ENCODE results near the gene RMDN3. TPM values are rescaled to one million over a fixed set of nuclear protein-coding genes. Genes with fewer than 3 reads are reported as not detected.

Gene RMDN3, protein sequence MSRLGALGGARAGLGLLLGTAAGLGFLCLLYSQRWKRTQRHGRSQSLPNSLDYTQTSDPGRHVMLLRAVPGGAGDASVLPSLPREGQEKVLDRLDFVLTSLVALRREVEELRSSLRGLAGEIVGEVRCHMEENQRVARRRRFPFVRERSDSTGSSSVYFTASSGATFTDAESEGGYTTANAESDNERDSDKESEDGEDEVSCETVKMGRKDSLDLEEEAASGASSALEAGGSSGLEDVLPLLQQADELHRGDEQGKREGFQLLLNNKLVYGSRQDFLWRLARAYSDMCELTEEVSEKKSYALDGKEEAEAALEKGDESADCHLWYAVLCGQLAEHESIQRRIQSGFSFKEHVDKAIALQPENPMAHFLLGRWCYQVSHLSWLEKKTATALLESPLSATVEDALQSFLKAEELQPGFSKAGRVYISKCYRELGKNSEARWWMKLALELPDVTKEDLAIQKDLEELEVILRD
- 15.0 and 17.4 TPM in 2 replicates for total RNA-seq

DNA sequence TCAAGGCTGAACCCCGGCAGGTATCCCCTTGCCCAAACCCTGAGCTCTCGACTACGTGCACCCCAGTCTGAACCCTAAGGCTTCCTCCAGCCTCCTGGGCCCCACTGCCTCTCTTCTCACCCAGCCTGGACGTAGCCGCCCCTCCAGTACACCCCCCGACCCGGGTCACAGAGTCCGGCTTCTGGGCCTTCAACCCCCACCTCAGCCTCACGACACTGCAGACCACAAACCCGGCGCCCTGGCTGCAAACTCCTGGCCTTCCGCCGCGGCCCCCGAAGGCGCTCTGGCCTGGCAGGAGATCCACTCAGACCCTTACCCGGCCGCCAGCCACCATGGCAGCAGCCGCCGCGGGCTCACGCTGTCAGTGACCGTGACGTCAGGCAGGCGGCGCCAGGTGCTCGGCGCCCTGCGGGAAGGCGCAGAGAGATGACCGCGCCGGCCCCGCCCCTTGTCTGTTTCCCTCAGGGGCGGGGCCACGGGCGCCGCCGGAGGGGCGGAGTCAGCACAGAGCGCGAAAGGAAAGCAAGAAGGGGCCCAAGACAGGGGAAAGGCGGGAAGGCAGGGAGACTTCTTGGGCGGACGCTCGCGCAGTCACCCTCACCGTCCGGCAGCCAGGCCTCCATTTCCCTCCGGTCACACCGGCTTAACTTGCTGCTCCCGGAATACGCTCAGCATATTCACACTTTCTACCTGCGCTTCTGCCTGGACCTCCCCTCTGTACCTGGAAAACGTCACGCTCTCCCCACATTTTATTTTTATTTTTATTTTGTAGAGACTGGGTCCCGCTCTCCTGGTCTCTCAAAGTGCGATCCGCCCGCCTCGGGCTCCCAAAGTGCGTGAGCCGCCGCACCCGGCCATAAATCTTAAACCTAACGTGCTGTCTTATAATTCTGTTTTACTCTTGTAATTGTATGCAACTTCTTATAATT lies at the start of gene RMDN3:
TSS of gene RMDN3 (minus strand) at position 372 of the 929 bp plus-strand sequence. CDS start 471 bp downstream, outside the sequence.

DNA sequence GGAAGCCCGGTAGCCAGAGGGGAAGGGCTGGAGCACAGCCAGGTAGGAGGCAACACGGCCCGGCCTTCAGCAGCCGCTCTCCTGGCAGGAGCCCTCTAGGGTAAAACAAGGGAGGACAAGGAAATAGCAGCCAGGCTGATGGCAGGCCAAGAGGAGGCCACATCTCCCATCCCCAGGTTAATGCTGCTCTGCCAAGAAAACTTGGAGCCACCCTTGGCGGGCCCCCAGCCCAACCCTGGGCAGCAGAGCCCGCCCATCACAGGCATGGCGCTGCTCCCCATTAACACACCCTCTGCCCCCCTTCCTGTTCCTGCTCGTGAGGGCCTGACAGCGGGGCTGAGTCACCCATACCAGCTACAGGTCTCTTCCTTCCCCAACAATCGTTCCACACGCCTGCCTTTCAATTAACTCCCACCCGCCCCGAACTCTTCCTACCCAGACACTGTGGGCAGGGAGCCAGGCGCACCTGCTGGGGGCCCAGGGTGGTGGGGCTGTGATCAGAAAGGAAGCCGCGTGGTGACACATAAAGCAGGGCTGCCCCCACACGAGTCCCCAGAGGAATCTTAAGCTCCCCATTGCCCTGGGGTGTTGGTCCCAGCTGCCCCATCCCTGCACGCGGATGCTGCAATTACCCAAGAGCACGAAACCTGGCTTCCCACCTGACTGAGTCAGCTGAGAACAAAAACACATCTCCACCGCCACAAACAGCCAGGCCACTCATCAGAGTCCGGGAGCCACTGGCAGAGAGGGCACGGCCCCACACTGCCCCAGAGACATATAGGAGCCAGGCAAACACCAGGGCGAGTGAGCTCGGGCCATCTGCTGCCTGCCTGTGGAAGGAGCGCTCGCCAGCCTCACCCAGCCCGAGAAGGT lies 14.5 kb upstream of the RMDN3 start, which contains the start of gene C15orf62:
TSS of gene C15orf62 (plus strand) at position 707 of the 873 bp plus-strand sequence. CDS start 516 bp downstream, outside the sequence.

DNA sequence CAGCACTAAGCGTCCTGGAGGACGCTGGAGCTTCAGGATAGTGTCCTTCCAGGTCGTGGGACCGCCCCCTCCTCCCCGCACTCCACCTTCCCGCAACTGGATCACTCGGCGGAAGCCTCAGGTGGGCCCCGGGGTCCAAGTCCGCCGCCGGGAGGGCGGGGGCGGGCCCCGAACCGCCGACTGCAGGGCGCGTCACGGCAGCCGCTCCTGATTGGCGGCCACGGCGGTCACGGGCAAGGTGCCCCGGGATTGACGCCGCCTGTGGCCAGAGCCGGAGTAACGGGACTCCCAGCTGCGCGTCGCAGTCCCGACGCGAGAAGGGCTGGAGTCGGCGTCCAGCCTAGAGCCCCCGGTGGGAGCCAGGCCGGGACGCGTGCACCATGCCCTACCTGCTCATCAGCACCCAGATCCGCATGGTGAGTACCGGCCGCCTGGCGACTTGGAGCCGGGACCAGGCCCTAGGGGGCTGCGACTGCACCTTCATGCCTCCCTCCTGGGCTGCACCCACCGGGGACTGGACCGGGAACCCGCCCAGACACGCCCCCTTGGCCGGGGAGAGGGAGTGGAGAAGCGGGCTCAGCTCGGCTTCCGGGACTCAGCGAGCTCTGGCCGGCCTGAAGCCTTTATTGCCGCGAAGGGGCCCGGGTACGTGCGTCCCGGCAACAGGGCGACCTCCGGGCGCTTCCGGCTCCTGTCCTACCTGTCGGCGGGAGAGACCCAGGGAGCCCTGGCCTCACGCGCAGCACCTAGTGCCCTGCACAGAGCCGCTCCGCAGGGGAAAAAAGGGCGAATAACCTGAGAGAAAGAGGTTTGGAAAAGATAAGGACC lies 9.0 kb upstream of the RMDN3 start, which contains the start of gene GCHFR:
TSS of gene GCHFR (plus strand) at position 268 of the 828 bp plus-strand sequence. CDS start at position 381, 113 bp downstream.

DNA sequence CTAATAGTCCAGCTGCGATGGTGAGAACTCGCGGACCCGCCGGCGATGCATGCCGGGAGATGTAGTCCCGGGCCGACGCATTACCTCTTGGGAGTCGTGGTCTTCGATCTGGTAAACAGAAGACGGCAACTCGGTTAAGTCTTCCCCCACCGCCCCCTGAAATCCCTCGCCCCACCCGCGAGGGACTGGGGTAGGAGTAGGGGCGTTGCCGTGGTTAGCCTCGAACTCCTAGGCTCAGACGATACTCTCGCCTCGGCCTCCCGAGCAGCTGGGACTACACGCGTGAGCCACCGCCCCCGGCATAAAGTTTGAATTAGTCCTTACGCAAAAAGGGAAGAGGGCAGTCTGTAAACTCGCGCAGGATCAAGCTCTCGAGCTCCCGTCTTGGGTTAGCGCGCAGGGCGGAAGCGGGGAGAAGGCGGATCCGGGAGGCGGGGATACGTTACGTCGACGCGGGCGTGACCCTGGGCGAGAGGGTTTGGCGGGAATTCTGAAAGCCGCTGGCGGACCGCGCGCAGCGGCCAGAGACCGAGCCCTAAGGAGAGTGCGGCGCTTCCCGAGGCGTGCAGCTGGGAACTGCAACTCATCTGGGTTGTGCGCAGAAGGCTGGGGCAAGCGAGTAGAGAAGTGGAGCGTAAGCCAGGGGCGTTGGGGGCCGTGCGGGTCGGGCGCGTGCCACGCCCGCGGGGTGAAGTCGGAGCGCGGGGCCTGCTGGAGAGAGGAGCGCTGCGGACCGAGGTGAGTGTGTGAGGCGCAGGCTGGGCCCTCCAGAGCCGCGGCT lies 60.2 kb downstream of the RMDN3 start, which contains the start of gene RAD51:
TSS of gene RAD51 (plus strand) at position 487 of the 781 bp plus-strand sequence. CDS start 3,585 bp downstream, outside the sequence.

Other genes with a start within 250 kb of the RMDN3 start
- 10.6 and 14.4 TPM in 2 replicates for gene CCDC32, start 190.2 kb downstream of the RMDN3 start, total RNA-seq
- gene RPUSD2, start 186.0 kb downstream of the RMDN3 start, total RNA-seq, result 10.9 and 14.6 TPM in 2 replicates
- gene KNL1, start 161.0 kb downstream of the RMDN3 start, total RNA-seq, result 0.52 and 1.7 TPM in 2 replicates
- 1.4 TPM in 2 replicates for gene RAD51, start 60.1 kb downstream of the RMDN3 start, total RNA-seq
- gene GCHFR, start 8.8 kb upstream of the RMDN3 start, total RNA-seq, result 1.6 and 6.3 TPM in 2 replicates
- gene C15orf62, start 14.7 kb upstream of the RMDN3 start, total RNA-seq, result under 0.01 TPM in 1 of 2 replicates, not detected in the other
- 23.5 and 29.2 TPM in 2 replicates for gene ZFYVE19, start 51.8 kb upstream of the RMDN3 start, total RNA-seq
- gene DNAJC17, start 52.2 kb upstream of the RMDN3 start, total RNA-seq, result 14.8 and 21.0 TPM in 2 replicates
- not detected in 2 replicates for gene PPP1R14D, start 73.5 kb upstream of the RMDN3 start, total RNA-seq
- gene SPINT1, start 88.8 kb upstream of the RMDN3 start, total RNA-seq, result 0.09 and 0.32 TPM in 2 replicates
- gene RHOV, start 119.0 kb upstream of the RMDN3 start, total RNA-seq, result 0.16 TPM in 1 of 2 replicates, not detected in the other
- 38.9 and 45.8 TPM in 2 replicates for gene VPS18, start 139.2 kb upstream of the RMDN3 start, total RNA-seq
- under 0.01 and 0.16 TPM in 2 replicates for gene DLL4, start 174.1 kb upstream of the RMDN3 start, total RNA-seq
- gene CHAC1, start 198.2 kb upstream of the RMDN3 start, total RNA-seq, result 2.7 and 4.4 TPM in 2 replicates

All from bronchial smooth muscle cell (primary cell).